HuH-7 (cell line): ENCODE measurements around the gene FAM13C.
A peak's percentile ranks its signal among the peaks of the same experiment; 100 is the strongest.

Experiments
- DNase-seq: peaks from one replicate; pipeline ENCODE4 v3.0.0; 2011; ENCODE audit warnings: low spot score

The FAM13C gene

DNA sequence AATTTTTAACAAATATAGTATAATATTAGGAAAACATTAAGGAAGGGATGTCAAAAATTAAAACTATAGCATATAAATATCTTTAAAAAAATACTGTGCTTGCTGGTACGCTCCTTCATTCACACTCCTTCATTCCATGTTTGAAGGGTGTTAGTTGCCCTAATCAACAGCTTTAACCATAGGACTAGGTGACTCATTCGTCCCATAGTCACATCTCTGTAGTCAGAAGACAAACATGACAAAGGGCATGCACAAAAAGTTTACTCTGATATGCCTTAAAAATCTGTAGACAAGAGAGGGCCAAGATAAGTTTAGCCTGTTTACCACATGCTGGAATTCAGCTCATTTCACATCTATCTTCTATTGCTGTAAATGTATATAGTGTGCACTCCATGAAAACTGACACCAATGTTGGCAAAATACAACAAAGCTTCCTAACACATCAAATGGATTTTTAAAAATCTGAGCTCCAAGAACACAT lies 646 bp downstream of the FAM13C start:
- DNase-seq, result peak; percentile 10

DNA sequence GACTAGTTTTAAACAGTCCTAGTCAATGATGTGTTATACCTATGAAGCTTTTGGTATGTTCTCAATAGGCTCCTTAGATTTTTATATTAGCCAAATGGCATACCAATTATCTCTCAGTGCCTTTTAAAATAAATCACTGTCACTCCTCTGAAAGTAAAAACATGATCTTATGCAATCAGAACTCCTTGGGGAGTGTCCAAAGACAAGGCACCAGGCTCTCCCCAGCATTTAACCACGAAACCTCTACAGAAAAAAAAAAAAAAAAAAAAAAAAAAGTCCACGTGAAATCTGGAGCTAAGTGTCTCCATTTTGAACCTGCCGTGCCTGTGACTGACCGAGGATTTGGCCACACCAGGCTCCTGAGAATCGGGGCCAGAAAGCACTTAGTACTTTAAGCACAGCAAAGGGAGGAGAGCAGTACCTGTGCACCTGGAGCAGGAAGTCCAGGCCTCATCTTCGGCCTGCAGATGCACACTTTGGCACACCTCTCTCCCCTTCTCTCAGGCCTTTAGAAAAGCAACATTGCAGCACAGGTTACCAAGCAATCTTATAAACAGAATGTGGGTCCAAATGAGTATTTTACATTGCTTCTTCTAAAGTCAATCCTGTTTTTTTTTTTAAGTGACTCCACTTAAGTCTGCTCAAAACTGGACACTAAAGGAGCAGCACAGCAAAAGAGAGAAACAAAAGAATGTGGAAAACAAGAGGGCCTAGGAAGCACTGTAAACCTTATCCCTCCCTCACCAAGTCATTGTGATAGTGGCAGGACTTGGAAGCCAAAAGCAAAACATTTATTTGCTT lies 1.5 kb downstream of the FAM13C start:
- no peak for DNase-seq

DNA sequence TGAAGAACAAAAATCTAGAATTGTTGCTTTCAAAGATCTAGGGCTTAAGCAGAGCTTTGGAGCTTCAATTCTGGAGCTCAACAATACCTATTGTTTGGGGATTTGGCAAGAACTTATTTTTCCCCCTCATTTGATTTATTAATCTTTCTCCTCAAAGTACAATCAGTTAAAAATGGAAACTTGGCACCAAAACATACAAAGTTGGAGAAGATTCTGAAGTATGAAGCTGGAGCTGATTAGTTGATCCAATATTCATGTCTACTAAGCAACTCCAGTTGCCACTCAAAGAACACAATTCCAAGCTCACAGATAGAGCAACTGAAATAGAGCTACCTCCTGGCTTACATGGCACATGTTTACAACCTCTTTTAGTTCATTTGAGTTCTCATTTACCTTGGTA lies 3.8 kb downstream of the FAM13C start:
- DNase-seq, result no peak

DNA sequence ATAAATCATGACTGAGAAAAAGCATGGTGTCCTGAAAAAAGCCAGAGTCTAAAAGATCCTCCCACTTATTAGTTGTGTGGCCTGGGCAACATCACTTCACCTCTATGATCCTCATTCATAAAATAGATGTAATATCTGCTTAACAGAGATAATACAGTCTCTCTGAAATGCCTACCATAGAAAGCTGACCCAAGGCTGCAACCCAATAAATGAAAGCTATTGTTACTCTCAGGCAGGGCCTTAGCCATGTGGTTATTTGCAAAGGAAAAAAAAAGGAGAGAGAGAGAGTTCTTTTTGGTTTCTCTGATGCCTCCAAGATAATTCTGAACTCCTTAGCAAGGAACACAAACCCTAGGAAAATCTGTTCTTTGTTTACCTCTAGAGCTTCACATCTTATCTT lies 7.9 kb downstream of the FAM13C start:
- DNase-seq, result no peak

- no peak for DNase-seq
Measured at GRCh38 chr10:59350558-59350957, 11.8 kb downstream of the FAM13C start.

DNA sequence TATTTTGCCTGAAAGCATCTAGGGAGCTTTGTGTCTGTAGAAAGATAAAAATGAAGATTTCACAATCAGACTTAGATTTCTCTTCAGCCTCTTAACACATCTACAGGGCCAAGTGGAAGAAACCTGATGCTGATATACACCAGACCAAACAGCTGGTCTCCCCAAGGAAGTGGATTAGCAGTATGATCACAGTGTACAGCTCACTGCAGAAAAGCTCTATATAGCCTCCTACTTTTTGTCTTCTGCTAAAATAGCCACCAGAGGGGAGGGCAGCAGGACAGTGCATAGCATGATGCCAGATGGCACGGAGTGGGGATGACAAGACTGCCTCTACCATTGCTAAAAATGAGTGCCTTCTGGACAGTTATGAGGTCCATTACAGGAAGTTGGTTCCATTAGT lies 16.0 kb downstream of the FAM13C start:
- no peak for DNase-seq

DNA sequence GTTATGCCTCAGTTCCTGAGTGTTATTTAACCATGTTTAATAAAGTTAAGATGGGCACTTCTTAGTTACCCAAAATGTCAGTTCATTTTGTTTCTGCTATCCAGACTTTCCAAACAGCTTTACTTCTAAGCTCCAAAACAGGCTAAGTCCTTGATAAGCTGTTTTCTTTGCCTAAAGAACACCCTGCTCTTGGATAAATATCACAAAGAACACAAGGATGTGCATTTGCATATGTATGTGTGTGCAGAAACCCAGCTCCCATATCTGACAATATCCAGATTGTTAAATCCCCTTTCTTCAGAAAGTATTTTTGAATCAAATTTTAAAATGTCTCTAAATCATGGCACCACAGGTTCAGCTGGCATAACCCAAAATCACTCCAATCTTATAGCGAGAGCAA lies 19.6 kb downstream of the FAM13C start:
- DNase-seq, result no peak

GRCh38 chr10:59342000-59342399 lies 20.3 kb downstream of the FAM13C start:
- no peak for DNase-seq

GRCh38 chr10:59340285-59340684 lies 22.1 kb downstream of the FAM13C start:
- no peak for DNase-seq

DNA sequence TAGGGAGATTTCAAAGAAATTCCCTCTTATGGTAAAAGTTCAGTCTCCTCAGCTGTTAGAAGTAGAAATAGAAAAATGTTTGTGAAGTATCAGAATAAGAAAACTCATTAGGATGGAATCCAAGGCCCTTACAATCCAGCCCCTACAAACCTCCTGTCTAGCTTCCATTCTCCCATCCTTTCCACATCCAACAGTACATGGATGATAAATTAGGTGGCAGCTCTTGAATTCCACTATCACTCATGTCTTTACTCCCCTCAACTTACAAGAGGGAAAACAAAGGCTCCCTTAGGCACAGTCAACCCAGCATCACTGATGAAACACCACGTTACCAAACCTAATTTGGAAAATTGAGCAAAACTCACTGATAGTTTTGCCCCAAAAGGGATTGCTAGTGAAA lies 23.0 kb downstream of the FAM13C start:
- no peak for DNase-seq

DNA sequence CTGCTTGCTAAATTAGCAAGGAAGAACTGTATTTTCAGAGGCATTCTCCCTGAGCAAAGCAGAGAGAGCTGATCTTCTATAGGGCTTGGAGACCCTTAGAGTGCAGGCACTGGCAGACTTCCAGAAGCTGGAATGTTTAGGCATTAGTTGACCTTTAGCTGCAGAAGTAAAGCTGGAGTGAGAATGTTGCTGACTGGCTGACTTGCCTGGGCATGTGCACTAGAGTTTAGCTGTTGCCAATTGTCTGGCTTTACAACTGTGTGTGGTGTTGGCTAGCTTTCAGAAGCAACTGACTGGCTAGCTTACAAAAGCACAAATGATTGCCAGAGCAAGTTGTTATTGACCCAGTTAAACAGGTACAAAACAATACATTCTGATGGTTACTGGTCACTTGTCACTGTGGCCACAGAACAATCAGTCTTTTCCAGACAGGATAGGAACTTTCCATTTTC lies 25.1 kb downstream of the FAM13C start:
- no peak for DNase-seq

- DNase-seq, result no peak
Measured at GRCh38 chr10:59336632-59337031, 25.7 kb downstream of the FAM13C start.

- DNase-seq, result no peak
Measured at GRCh38 chr10:59335497-59335896, 26.9 kb downstream of the FAM13C start.

DNA sequence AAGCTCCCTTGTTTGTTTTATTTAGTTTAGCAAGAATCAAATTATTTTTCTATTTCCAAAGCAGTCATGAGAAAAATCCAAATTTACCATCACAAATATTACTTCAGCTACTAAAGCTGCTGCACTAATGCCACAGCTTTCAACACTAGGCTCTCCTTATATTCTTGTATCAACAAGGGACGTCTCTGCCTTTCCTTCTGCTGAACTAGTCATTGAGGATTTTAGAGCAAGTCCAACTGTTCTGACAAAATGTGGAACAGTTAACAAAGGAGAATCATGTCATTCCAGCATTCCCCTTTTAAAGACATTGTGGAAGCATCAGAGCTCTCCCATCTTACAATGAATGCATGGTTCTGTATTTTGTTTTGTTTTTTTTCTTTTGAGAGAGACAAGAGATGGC lies 28.6 kb downstream of the FAM13C start:
- DNase-seq, result no peak

DNA sequence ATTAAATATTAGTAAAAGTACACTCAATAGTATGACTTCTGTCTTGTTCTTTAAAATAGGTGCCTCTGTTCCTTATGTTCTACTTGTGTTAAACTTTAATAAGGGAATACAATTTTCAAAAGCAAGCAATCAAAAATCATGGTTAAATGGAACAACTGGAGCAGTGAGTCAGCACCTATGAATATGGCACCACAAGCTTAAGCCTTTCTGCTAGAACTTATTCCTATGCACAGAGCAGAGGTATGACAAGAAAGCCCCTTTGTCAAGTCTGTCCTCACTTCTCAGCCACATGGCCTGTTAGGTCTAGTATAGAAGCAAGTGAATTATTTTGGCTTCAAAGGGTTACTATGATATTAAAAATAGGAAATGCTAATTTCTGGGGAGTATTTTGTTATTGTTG lies 29.8 kb downstream of the FAM13C start:
- DNase-seq, result no peak

GRCh38 chr10:59331661-59332060 lies 30.7 kb downstream of the FAM13C start:
- no peak for DNase-seq

GRCh38 chr10:59325116-59325515 lies 37.2 kb downstream of the FAM13C start:
- no peak for DNase-seq

DNA sequence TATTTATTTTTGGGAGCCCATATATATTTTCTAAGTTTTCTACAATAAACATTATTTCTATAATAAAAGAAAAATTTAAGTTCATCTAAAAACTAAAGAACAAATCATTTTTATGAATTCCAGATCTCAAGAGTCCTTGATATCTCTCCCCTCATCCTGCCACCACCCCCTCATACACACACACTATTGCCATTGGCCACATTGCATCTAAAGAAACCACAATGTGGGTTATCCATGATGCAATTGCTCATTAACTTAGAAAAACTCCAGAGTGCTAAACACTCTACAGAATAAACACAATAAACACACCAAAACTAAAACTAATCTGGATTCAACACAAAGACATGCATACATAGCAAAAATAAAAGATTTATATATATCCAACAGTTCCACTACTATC lies 37.8 kb downstream of the FAM13C start:
- no peak for DNase-seq

DNA sequence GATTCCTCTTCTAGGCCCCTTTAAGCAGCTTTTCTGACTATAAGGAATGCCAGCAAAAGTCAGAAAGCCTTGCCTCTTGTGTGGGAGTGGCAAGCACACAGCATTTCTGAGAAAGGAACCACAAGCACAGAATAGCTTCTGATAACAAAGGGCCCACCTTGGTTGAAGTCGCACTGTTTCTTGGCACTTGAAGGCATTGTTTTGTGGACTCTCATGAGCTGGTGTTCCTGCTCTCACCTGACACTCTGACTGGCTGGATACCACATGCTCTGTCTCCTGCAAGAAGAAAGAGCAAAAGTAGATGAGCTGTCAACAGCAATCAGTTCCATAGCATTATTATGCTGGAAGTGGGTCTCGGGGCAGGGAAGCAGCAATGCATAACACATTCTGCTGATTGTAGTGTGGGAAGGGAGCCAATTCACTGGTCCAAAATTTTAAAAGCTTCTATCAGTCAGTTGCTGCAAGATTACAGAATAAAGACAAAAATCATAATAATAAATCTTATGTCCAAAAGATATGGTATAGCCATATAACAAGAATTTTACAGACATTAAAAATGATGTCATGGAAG lies 38.4 kb downstream of the FAM13C start:
- no peak for DNase-seq

DNA sequence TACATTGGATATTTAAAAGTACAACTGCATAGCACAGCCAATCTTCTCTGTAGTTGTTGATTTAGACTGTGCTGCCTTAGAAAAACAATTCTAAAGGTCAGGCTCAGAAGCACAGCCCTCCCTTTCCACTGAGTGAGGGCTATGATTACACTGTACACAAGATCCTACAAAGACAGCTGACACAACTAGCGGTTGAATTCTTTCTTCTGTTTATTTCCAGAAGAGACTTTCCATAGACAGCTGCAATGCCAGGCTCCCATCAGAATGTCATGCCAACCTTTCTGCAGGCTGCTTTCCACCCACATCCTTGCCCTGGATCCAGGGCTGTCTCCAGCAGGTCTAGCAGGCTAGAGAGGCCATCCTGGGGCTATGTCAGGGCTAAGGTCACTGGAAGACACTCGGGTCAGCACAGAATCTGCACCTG lies 39.3 kb downstream of the FAM13C start:
- peak; percentile 20 for DNase-seq

DNA sequence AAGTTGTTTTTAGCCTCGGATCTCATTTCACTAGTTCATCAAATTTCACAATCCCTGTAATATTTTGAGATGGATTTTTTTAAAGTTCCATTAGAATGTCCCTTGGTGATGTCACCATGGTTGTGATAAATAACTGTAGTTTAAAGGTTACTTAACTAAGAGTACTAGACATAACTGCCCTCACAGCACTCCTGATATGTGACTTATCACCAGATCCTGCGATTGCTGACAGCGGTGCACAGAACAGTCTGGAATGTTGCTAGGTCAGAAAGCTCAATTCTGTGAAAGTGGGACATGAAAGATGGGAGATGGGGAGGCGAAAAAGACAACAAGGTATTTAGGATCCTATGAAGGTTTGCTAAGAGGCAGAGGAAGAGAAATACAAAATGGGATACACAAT lies 40.2 kb downstream of the FAM13C start:
- DNase-seq, result no peak

- no peak for DNase-seq
Measured at GRCh38 chr10:59320355-59320754, 42.0 kb downstream of the FAM13C start.

- no peak for DNase-seq
Measured at GRCh38 chr10:59319854-59320253, 42.5 kb downstream of the FAM13C start.

DNA sequence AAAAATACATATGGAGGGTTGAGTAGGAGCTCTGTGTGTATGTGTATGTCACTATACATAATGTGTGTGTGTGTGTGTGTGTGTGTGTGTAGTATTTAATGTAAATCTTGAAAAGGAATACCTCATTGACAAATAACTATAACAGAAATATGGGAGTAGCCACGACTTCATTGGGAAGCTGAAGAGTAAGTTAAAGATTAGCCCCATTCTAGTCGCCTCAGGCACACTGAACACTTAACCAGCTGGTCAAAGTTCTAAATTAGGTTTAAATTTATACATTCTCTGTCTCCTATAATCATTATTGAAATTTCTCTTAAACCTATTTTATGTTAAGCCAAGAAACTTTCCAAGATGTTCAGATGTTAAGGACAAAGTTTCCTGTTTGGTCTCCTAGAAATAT lies 45.3 kb downstream of the FAM13C start:
- no peak for DNase-seq
